HG02623 (cell line): ENCODE data around the gene SLCO2A1.

Experiments used
- ATAC-seq: cut with Tn5 transposase; IDR thresholded peaks from one replicate; pipeline ENCODE4 v1.9.1; 2021; ENCODE audit warnings: moderate library complexity; ENCODE audit not compliant: unreplicated experiment

The SLCO2A1 gene

DNA sequence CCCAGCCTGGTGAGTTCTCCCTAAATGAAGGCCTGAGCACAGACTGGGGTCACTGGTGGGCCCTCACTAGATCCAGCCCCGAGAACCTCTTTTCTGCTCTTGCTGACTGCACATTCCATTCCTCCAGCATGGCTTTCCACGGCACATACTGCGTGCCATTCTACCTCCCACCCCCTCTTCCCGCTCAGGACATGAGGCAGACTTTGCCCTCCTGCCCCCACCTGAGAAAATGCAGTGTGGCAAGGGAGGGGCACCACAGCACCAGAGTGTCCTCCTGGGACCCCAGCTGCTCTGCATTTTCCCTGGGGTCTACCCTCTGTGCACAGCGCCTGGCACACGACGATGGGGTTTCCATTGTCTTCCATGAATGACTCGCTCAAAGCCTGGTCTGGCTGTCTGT lies 6.1 kb upstream of the SLCO2A1 start:
- no peak for ATAC-seq

DNA sequence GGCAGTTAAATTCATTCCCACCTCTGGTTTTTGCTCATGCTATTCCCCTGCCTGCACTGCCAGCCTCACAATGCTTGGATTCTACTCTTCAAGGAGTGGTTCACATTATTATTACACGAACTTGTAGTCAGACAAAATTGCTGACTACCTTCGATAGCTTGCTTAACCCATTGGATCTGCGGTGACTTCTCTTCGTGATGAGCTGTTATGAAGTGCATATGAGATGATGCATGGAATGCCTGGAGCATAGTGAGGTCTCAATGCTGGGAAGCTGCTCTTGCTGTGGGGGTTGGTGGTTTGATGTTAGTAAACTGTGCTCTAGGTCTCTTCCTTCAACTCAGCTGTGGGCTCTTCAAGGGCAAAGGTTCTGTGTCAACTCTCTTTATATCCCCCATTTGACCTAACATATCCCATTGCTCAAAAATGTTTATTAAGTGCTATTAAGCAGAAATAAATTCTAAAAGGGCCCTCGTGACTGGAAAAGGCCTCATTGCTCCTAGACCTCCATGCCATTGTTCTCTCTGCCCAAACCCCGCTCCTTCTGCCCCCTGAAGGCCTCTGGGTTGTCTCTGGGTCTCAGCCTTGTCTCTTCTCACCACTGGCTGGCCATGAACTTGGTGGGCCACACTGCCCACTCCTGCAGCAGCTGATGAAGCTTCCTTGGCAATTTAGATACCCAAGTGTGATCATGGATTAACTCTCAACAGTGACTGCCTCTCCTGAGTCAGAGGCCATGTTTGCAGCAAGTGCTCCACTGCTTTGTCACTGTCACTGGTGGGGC lies 4.5 kb upstream of the SLCO2A1 start:
- no peak for ATAC-seq

DNA sequence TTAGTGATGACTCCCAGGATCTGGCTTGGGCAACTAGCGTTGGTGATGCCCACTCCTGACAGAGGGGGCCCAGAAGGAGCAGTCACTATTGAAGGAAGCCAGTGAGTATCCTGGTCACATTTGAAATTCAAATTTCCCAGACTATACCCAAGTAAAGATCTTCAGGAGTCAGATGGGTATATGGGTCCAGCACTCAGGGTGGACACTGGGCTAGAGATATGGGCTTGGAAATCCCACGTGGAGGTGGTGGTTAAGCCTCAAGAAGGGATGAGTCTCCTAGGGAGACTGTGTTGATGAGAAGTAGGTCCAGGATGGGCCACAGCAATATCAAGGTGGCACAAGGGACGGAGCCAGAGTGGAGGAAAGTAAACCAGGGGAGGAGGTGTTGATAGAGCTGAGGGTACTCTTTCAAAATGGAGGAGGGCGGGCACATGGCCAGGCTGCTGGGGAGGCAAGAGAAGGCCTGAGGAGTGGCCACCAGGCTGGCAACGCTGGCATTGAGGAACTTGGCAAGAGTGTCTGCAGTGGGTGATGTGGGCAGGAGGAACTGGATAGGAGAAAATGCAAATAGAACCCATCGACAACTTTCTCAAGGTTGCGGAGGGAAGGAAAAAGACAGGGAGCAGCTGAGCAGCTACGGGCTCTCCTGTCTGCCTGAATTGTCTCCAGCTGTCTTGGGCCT lies 3.7 kb upstream of the SLCO2A1 start:
- ATAC-seq, result no peak

DNA sequence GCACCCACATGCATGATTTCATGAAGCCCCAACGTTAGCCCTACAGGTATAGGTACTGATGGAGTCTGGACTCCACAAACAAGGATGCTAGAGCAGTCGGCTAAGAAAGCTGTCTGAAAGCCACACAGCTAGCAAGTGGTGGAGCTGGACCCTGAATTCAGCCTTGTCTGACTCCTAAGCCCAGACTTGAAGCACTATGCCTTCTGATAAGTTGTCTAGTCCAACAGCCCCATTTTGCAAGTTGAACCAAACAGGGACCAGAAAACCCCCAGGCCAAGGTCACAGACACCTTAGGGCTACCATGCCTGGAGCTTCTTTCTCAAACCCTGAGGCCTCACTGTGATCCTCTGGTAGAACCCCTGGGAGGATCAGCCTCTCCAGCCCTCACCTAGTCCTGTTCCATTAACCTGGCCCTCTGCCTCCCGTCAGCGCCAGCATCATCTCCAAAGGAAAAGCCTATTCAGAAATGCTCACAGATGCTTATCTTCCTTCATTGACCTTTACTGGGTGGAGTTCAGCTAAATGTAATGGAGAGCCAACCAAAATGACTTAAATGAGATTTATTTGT lies 1.7 kb upstream of the SLCO2A1 start:
- no peak for ATAC-seq

DNA sequence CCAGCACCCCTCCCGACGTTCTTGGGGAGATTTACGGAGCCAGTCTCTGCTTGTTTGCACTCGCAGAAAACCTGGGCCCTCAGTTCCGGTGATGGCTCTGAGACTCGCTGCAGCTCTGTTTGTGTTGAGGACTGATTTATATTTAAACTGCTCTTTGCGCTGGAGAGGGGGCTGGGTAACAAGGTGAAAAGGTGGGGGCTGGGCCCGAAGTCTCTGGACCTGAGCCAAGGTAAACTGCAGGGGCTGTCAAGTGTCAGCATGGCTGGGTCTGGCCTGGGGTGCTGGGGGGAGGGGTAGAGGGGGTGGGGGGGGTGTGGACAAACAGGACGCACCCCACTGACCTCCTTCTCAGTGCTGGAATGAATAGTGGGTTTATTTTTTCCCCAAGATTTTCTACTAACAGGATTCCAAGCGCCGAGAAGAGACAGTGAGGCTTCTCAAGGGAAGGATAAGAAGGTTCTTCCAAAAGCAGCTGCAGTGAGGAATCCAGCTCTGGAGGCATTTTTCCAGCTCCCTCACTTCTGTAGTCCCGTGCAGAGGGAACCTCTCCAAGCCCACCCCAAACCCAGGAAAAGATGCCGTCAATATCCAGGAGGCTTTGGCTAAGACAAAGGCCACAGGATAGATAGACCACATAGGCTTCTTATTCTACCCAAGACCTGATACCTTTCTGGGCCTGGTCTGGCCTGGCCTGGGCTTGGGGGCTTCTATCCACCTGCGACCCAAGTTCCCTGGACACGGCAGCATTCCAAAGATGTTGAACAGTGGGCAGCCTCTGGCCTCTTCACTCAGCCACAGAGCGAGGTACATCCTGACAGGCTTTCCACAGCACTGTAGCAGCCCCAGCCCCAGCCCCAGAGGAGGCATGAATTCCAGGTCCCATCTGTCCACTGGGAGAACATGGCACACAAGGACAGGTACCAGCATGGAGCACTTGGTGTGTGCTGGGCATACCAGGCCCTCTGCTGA lies 938 bp upstream of the SLCO2A1 start:
- no peak for ATAC-seq

DNA sequence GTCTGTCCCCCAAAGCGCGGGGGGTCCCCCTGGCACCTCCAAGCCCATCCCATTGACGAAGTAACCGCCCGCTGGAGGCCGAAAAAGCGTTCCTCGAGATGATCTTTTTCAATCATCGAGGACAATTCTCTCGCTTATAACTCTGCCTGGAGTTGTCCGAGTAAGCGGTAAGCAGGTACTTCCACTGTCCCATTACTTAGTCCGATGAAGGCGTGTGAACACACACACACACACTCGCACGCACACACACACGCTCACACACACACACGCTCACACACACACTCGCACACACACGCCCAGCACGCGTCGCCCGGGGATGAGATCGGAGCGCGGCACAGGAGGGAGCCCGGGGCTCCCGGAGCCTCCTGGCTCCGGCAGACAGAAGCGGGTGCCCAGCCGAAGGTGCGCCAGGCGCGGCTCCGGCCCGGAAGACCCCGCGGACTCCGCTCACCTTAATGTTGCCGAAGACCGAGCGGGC lies 430 bp downstream of the SLCO2A1 start:
- no peak for ATAC-seq

DNA sequence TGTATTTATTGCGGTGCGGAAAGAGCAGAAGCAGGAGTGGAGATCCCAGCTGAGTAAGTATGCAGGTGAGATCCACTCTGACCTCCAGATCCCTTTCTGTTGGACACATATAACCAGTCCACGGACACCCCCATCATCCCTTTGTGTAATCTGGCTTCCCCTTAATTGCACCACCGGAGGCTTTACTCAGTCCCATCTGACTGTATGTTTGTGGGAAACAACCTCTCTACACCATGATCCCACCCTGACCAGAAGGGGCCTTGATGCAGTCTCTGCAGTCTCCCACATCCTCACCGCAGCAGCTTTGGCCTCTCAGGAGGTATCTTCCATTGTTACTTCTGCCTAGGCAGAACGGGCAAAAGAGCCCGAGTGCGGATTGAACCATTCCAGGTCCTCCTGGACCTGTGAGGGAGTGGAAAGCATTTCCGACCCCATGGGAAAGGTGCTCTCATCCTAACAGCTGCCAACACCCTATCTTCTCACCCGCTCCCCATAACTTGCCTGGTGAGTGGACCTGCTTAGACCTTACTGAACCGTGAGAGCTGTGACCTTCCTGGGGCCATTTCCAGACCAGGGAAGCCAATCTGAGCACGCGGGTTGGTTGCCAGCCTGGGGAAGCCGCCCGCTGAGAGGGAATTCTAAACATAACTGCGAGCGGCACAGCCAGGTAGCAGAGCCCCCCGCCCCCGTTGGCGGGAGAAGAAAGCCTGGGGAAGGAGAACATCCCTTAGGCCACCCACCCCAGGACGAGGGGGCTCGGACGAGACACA lies 1.1 kb downstream of the SLCO2A1 start:
- ATAC-seq, result no peak

DNA sequence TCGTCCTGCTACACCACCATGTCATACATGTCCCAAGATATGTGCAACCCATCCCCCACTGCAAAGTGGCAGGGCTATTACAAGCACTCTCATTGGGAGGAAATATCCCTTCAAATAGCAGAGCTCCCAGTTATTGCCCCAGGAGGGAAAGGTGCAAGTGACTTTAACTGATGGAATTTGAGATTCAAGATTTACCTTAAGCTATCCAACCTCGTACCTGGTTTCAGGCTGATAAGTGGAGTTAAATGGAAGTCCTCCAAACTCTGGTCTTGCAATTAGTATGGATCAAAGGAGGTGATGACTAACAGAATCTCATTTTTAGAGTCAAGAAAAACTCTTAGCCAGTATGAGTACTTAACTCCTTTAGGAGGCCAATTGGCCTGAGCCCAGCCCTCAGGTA lies 2.1 kb downstream of the SLCO2A1 start:
- ATAC-seq, result no peak

DNA sequence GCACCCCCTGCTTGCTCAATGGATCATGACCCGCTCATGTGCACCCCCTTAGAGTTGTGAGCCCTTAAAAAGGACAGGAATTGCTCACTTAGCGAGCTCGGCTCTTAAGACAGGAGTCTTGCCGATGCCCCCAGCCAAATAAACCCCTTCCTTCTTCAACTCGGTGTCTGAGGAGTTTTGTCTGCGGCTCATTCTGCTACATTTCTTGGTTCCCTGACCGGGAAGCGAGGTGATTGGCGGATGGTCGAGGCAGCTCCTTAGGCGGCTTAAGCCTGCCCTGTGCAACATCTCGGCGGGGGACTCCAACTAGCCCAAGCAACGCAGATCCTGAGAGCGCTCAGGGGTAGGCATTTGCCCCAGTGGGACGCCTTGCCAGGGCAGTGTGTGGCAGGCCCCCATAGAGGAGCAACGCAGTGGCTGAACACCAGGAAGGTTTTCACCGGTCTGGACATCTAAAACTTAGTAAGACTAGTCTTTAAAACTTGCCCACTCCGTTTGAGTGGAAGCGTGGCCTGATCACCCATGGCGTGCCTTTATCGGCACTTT lies 9.5 kb downstream of the SLCO2A1 start:
- no peak for ATAC-seq

DNA sequence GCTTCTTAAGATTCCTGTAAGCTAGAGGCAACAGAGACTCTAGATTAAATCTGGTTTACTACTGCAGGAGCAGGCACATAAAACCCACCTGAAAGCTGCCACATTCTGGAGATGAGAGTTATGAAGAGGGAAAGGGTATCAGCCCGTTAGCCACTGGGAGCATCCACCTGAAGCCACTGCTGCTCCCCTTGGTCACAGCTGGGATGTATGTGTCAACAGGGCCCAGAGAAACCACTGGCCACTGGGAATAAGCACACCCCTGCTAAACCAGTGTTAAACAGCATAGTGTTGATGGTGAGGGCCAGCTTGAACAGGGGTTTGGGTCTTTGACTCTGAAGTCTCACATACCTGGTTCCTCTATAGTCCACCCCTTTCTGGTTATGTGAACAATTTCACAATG lies 10.9 kb downstream of the SLCO2A1 start:
- no peak for ATAC-seq

DNA sequence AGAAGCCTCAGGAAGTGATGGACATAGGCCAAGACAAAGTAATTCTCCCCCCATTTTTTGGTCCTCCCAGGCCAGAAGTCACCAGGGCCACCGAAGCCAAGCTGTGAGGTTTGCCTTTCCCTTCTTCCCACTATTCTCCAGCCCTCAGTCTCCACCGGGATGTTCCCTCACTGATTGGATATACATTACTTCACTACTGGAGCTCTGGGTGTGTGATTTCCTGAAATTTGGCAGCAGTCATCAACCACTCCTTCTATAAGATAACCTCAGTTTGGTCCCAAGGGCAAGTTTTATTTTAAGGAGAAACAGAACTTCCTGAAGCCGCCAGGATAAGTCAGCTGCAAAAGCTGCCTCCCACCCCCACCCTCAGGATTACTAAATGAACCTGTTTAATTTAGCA lies 11.3 kb downstream of the SLCO2A1 start:
- no peak for ATAC-seq

DNA sequence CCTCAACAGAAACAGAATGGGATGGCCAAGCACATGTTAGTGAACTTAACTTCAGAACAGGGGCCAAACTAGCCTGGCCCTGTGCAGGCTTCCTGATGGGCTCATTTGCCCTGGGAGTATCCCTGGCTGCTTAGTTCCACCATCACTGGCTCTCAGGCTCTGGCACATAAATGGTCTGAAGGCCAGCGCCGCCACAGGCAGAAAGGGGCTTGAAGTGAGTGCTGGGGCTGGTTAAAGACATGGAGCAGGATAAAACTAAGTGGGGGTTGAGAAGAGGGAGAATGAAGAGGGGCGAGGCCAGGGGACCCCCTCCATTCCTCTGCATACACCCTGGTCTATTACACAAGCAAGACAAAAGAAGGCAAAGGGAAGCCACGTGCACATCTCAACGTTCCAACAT lies 12.2 kb downstream of the SLCO2A1 start:
- ATAC-seq, result no peak

DNA sequence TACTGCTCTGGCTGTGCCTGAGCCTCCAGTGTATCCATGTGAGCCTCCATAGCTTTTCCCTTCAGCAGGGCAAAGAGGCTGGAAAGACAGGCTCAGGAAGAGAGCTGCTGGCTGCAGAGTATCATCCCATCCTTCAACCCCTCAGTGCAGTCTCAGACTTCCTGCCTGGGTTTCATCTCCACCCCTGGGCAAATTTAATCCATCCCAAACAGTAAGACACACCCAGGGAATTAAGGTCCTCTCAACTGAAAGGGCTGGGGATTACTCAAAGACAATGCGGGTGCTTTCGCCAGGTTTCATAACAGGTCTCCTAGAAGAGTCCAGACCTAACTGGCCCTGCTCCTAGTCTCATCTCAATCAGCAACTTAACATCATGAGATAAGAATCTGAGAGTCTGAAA lies 15.5 kb downstream of the SLCO2A1 start:
- ATAC-seq, result no peak

DNA sequence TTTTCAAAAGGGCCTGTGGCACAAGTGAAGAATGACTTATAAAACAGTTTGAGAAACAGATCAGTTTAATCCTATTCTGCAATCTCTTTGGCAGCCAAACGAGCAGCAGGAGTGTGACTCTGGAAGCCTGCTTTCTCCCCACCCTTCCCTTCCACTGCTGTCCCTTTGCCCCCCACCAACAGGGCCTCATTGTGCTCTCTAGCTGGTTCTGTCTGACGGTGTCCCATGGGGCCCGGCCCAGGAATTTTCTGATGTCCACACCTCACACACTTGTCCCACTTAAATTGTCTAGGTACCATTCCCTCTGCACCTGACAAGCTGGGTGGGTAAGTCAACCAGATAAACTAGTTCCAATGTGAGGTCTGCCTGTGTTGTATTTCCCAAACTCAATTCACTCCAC lies 16.4 kb downstream of the SLCO2A1 start:
- ATAC-seq, result no peak

DNA sequence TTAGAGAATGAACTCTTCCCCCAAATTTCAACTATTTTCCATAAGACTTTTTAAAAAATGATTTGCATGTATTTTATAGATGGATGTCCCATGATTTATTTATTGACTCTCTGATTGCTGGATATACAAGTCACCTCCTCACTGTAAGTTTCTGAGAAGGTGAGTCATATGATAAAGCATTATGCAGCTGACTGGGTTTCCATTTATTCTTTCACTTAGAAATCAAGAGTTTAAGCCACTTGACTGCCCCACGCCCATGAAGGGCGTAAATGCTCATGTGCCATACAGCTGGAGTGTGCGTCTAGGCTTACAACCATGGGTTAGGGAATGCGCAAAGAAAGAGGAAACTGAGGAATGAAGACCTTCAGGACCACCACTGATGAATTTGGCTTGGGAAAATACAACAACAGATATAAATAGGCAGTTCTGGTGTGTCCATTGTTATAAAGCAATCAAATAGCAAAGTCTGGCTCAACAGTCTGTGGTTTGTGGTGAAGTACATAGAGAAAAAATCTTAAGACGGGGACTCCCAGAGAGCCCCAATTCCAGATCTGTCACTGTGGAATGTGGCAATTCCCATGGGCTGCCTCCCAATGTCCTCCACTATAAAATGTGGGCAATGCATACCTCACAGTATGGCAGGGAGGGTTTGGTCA lies 20.3 kb downstream of the SLCO2A1 start:
- ATAC-seq, result no peak

DNA sequence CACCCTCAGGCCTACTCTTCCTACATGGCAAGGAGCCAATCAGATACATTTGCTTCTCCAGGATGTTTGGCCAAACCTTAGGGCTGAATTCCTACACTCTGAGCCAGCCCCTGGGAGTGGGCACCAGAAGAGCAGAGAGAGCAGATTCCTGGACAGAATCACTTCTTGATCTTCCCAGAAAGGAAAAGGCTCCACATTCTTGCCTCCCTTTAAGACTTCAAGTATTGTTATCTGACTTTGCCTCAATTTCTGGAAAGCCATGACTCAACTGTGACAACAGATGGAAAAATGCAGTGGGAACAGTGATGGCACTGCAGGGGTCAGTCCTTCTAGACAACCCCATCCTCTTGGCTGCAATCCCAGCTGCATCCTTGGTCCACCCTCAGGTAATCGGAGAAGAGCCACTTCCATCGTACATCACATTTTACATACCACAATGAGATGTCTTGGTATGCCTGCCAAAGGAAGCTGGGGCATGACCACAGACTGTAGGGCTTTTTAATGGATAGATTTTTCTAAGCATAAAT lies 21.0 kb downstream of the SLCO2A1 start:
- no peak for ATAC-seq

DNA sequence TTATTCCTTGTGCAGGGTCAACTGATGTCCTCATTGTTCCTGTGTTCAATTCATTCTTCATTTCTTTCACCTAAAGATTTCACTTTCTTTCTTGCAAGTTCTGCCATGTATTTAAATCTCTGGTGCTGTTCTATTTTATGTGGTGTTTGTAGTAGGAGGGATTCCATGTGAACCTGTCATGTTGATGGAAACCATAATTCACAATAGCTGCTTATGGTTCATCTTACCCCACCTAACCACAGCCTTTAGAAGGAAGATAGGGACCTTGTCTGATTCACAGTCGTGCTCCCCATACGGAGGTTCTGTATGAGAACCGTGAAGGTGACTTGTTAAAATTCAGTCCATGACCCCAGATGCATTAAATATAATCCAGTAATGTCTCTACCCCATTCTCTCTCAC lies 21.9 kb downstream of the SLCO2A1 start:
- no peak for ATAC-seq

DNA sequence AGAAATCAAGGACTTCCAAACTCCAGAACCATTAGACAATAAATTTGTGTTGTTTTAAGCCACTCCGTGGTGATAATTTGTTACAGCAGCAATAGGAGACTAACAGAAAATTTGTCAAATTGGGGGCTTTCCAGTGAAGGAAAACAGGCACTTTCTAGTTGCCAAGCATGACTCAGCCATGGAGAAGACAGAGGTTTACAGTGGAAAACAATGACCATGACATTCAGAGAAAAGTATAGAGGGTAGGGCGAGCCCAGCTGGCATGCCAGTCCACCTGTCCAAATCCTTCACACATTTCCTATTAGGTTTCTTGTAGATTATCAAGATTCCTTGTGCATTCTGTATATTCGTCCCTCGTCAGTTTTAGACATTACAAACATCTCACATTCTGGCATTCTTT lies 24.9 kb downstream of the SLCO2A1 start:
- ATAC-seq, result no peak

DNA sequence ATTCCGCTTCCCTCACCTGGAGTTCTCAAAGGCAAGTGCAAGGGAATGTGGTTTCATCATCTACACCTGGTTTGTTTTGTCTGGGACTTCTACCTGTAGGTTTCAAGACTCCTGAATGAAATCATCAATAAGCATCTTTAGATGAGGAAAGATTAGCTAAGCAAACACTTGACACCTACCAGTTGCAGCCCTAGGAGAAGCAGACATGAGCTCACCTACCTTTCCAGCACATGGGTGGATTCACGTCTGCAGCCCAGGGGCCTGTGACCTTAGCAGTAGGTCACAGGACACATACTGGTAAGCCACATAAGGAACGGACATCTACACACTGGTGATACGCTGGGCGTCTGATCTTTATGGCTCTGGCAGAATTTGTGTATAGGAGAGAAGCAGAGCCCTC lies 26.7 kb downstream of the SLCO2A1 start:
- no peak for ATAC-seq
